HG03196 (cell line): Measurements from ENCODE around the gene FOSB.
"Not testable (repeated sequence)": the region's sequence is repeated elsewhere in the genome, so short reads cannot be mapped to it uniquely, and the experiment has no call there.

ENCODE experiments used
- ATAC-seq: cut with Tn5 transposase; IDR thresholded peaks from one replicate; pipeline ENCODE4 v1.9.1; 2021; ENCODE audit not compliant: unreplicated experiment

The FOSB gene

GRCh38 chr19:45467456-45468158, at the start of gene FOSB:
Gene FOSB, plus strand, starts transcription at chr19:45467996. Its CDS starts 591 bp downstream, at chr19:45468587.
- ATAC-seq, result peak; percentile 42

DNA sequence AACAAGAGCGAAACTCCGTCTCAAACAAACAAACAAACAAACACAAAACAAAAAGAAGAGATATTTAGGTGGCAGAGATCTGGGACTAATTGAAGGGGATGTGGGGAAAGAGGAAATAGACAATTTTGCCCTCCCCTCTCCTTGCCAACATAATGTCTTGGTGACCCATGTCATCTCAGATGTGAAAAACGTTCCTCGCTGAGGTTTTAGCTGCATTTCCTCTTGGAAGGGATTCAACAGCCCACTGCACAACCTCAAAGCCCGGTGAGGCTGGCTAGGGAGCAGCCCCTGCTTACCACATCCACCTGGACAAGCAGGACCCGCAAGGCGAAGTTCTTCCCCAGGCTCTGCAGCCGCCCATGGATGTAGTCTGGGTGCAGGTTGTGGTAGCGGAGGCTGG, 49.0 kb upstream of the FOSB start:
- no peak for ATAC-seq

DNA sequence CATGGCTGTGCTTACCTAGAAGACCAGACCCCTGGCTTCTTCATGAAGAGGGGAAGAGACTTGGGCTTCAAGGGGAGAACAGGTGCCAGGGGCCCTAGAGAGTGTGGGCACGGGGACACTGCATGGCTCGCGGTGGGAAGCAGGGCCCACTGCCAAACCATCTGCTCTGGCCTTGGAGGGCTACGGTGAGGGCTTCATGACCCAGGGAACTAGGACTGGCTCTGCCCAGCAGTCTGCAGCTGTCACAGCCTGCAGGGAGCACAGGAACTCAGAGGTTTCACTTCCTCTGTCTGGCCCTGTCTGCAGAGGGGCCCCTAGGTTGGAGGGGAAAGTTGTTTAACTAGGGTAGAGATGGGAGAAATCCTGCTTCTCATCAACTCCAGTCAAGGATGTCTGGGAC, 48.4 kb upstream of the FOSB start:
- ATAC-seq, result peak; percentile 41

GRCh38 chr19:45419895-45420294, 47.9 kb upstream of the FOSB start:
- ATAC-seq, result no peak

DNA sequence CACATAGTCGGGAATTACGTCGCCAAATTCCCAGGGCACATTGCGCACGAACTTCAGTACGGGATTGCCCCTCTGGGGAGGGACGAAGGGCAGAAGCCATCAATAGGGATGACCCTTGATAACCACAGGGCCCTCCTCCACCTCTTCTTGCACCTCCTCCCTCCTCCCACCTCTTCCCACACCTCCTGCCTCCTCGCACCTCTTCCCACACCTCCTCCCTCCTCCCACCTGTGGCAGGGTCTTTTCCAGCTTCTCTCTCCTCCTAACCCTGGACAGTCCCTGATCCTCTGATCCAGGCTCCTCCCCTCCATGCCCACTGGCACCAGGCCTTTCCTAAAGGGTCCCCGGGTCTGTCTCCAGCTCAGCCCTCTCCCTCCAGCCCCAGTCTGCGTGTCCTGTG, 47.4 kb upstream of the FOSB start:
- ATAC-seq, result no peak

DNA sequence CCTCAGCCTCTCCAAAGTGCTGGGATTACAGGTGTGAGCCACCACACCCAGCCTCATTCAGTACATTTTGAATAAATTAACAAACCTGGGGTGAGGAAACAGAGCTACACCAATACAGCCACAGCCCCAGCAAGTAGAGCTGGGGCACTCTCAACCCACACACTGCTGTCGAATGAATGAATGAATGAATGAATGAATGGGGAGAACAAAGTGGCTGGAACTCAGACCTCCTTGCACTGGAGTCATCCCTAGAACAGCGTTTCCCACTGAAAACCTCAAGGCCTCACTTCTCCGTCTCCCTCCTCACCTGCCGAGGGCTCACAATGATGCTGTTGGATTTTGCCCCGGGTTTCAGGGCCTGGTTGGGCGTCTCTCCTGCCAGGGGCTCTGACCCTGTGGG, 46.9 kb upstream of the FOSB start:
- ATAC-seq, result no peak

- ATAC-seq, result no peak
These were observed 45.8 kb upstream of the FOSB start for GRCh38 chr19:45421947-45422498.

DNA sequence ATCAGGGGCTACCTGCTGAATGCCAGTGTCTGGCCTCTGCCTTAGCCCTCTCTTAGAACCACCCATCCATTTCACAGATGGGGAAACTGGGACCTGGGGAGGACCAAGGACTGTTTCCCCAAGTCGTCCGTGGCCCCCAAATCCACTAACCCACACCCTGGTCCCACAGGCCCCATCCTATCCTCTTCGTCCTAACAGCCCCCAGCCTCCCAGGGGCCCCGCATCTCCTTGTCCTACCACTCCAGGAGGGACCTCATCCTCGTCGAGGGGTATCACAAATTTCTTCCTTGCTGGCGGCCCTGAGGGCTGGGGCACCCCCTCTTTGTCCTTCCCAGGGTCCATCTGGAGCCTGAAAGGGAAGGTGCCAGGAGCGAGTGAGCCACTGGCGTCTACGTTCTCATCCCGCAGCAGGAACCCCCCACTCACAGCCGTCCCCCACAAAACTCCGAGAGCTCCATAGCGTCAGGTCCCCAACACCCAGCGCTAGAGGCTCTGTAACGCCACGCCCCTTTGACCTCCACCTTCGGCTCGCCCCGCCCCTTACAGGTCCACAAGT, 44.7 kb upstream of the FOSB start:
- no peak for ATAC-seq

DNA sequence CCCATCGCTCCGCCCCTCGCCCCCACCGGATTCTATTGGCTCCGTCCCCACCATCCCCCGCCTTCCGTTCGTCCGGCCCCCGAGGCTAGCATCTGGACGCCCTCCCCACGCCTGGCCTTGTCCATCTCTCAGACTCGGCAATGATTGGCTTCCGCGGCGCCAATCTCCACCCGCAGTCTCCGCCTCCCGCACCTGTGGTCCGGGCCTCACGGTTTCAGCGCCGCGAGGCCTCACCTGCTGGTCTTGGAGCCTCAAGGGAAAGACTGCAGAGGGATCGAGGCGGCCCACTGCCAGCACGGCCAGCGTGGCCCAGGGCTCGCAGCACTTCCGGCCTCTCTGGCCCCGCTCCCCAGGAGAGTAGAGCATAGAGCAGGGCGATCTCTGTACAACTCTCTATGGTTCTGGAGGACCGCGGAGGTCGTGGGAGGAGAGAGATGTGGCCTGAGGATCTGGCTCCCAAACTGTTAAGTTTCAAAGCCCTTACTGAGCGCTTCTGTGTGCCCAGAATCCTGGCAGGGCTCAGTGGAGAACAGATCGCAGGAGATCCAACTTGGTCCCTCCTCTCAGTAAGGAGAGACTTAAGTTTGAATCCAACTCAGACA, 44.1 kb upstream of the FOSB start, which contains the start of gene ERCC1:
Gene ERCC1, minus strand, starts transcription at position 329 of the 602 bp plus-strand sequence. CDS start 543 bp downstream, outside the sequence.
- peak; percentile 63 for ATAC-seq

DNA sequence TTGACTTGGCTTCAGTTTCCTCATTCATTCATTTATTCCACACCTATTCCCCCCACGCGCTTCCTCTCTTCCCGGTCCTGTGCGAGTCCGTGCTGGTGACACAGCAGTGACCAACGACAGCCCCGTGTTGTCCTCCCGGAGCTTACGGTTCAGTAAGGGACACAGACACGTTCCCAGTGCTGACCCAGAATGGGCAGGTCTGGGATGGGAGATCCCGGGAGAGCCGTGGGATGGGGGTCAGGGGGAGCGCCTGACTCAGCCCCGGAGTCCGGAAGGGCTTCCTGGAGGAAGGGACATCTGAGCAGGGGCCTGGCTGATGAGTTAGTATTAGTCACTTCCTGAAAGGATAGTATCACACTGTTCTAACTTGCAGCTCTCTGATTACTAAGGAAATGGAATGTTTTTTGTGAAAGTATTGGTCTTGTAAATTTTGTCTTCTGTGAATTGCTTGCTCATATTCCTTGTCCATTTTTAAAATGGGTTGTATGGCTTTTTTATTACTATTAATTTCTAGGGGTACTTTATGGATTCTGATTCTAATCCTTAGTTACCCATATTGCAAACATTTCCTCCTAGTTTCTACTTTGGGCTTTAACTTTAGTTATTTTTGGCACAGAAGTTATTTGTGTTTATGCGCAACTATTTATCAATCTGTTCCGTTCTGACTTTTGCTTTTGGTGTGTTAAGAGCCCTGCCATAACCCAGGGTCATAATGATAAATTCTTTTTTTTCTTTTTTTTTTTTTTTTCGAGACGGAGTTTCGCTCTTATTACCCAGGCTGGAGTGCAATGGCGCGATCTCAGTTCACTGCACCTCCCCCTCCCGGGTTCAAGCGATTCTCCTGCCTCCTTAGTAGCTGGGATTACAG, 43.4 kb upstream of the FOSB start:
- ATAC-seq, result no peak

- ATAC-seq, result no peak
These were observed 39.2 kb upstream of the FOSB start for GRCh38 chr19:45428384-45429231.

DNA sequence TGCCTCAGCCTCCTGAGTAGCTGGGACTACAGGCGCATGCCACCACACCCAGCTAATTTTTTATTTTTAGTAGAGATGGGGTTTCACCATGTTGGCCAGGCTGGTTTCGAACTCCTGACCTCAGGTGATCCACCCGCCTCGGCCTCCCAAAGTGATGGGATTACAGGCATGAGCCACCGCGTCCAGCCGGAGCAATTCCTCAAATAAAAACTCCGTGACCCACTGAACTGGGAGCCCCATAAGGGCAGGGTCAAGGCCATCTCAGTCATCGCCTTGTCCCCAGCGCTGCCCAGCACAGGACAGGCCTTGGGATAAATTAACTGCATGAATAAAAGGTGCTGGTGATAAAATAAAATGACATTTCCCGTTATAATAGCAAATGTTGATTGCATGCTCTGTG, 37.9 kb upstream of the FOSB start:
- ATAC-seq, result not testable (repeated sequence)

DNA sequence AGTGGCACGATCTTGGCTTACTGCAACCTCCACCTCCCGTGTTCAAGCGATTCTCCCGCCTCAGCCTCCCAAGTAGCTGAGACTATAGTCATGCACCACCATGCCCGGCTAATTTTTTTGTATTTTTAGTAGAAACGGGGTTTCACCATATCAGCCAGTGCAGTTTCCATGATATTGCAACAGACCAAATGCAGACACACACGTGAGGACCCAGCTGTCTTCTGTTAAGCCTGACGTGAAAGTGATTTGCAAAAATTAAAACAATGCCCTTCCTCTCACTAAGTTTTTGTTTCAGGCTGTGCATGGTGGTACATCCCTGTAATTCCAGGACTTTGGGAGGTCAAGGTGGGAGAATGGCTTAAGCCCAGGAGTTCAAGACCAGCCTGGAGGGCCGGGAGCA, 36.8 kb upstream of the FOSB start:
- not testable (repeated sequence) for ATAC-seq

DNA sequence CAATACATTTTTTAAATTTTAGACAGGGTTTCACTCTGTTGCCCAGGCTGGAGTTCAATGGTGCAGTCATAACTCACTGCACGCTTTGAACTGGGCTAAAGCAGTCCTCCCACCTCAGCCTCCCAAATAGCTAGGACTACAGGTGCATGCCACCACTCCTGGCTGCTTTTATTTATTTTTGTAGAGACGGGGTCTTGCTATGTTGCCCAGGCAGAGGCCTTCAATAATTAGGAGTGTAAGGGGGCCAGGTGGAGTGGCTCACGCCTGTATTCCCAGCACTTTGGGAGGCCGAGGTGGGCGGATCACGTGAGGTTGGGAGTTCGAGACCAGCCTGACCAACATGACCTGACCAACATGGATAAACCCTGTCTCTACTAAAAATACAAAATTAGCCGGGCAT, 35.3 kb upstream of the FOSB start:
- not testable (repeated sequence) for ATAC-seq

DNA sequence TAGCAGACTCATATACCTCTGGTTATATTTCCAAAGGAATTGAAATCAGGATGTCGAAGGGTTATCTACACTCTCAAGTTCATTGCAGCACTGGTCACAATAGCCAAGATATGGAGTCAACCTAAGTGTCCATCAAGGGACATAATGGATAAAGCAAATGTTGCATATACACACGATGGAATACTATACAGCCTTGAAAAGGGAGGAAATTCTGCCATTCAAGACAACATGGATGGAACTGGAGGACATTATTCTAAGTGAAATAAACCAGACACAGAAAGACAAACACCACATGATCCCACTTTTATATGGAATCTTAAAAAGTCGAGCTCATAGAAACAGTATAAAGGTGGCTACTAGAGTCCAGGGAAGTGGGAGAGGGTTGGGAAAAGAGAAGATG, 30.5 kb upstream of the FOSB start:
- ATAC-seq, result no peak

GRCh38 chr19:45439190-45439568, 28.6 kb upstream of the FOSB start:
- ATAC-seq, result no peak

GRCh38 chr19:45439569-45440258, 28.1 kb upstream of the FOSB start:
- ATAC-seq, result peak; percentile 53

DNA sequence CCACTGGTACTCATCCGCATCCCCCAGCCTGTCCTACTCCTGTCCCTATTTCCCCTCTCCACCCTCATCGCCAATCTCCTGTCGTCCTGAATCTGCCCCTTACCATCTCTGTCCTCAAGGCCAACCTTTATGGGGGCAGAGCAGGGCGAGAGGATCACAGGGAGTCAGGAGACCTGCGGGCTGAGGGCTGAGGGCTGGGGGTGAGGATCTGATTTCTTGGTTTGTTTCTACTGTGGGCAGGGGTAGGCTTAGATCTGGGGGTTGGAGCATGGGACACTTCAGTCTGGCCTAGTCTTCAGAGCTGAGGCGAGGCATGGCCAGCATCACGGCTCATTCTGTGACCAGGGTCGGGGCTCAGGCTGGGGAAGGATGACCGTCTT, 27.5 kb upstream of the FOSB start:
- no peak for ATAC-seq

GRCh38 chr19:45440873-45441654, 26.7 kb upstream of the FOSB start:
- ATAC-seq, result no peak
